ENCODE measurements around the gene BTBD1.
"Not testable (repeated sequence)": the region's sequence is repeated elsewhere in the genome, so short reads cannot be mapped to it uniquely, and the experiment has no call there.

Gene BTBD1

DNA sequence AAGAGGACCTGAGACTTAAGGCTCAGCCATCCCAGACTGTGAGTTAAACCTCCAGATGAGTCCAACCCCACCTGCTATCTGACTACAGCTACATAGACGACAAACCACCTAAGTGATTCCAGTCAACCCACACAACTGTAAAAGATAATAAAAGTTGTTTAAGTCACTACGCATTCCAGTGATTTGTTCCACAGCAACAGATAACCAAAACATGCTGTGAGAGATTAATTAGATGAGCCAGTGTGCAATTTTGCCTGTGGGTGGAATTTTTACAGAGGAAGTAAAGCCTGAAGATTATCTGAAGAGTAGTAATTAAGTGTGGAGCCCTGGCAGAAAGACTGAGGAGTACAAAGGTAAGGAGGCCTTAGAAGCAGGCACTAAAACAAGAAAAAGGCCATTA lies 5.4 kb downstream of the BTBD1 start:
- no peak for DNase-seq (ENCODE audit: low read depth in 1 of 2, low spot score in 1 of 2)

DNA sequence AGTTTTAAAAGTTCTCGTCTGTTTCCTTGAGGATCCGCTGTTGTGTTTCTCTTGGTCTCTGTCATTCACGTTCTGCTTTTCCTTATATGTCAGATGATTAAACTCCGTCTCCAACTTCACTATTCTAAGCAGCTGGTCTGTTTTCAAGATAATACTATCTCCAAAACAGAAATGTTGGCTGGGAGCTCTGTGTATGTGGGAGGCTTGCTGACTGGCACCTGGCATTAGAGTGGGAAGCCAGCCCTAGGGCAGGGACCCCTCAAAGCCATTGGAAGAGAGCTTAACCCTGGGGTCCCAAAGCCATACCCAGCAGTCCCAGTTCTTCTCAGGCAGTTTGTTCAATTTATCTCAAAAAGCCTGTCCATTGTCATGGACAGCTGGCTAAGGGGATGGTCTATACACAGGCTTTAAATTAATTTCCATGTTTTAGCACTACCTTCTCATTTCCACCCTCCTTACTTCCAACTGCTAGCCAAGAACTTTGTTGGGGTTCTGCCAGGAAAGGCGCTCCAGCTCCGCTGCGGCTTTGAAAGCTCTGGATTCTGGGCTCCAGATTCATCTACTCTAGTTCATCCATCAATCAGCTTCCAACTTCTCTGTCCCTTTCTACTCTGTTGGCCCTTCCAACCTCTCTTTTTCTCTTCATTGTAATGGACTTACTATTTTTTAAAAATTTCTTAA lies 9.2 kb downstream of the BTBD1 start:
- DNase-seq (ENCODE audit: low read depth in 1 of 2, low spot score in 1 of 2) = no peak

DNA sequence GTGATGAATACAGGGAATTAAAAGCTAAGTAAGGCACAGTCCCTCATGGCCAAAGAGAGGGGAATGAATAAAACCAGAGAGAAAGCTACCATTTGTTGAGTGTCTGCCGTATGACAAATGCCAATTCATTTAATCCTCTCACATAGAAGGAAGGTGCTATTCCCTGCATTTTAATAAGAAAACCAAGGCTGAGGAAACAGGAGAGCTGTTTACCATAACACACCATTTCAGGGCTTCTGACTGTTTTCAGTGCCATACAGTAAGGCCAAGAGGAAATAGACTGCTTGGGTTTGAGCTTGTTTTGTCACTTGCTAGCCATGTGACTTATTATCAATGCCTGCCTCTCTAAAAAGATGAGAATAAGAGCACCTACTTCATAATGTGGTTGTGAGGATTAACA lies 10.1 kb downstream of the BTBD1 start:
- DNase-seq (ENCODE audit: low read depth in 1 of 2, low spot score in 1 of 2) = no peak

DNA sequence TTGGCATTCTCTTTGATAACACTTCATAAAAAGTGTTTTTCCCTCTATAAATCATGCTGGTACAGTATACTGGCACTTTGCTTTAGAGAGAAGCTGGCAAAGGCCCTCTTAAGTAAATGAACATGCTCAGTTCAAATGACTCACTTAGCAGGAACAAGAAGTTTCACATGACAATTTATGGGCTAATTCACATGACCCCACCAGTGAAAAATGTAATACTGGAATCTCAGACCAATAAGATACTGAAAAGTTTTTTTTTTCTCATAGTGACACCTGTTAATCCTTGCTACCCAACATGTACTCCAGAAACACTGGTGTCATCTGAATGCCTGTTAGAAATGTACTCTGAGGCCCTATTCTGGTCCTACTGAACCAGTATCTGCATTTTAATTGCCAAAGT lies 13.9 kb downstream of the BTBD1 start:
- DNase-seq (ENCODE audit: low read depth in 1 of 2, low spot score in 1 of 2) = no peak

DNA sequence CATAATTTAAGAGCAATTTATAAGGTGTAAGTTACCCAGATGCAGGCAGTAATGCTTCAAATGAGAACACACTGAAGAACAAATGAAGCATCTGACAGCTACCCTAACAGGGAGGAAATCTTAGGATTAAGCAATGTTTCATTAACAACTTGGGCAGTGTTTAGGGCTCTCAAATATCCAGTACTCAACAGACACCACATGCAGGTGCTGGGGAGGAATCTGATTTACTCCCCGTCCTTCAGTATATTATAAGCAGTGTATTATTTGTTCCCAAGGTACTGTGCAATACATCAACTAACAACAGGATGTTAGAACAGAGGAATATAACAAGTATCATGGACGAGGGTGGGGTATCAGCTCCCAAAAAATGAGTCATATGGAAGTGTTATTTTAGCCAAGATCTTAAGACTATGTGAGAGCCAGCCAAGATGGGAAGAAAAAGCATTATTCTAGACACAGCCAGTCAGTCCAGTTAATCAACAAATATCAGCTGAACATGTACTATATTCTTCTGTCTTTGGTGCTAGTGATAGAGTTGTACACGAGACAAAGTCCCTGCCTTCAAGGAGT lies 20.4 kb downstream of the BTBD1 start:
- no peak for DNase-seq (ENCODE audit: low read depth in 1 of 2, low spot score in 1 of 2)

DNA sequence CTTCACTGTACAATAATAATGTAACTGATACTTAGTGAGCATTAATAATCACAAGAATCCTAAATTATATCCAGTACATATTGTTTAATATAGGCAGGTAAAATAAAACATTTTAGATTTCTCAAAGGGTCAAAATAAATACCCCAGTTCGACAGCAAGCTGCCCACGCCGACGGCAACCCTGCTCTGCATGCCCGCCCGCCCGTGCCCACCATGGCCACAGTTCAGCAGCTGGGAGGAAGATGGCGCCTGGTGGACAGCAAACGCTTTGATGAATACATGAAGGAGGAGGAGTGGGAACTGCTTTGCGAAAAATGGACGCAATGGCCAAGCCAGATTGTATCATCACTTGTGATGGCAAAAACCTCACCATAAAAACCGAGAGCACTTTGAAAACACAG lies 22.9 kb downstream of the BTBD1 start:
- no peak for DNase-seq (ENCODE audit: low read depth in 1 of 2, low spot score in 1 of 2)

DNA sequence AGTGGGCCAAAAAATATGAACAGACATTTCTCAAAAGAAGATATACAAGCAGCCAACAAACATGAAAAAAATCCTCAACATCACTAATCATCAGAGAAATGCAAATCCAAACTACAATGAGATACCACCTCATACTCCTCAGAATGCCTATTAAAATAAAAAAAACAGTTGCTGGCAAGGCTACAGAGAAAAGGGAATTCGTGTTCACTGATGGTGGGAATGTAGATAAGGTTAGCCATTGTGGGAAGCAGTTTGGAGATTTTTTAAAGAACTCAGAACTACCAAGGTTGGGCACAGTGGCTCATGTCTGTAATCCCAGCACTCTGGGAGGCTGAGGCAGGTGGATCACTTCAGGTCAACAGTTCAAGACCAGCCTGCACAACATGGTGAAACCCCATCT lies 27.8 kb downstream of the BTBD1 start:
- no peak for DNase-seq (ENCODE audit: low read depth in 1 of 2, low spot score in 1 of 2)

DNA sequence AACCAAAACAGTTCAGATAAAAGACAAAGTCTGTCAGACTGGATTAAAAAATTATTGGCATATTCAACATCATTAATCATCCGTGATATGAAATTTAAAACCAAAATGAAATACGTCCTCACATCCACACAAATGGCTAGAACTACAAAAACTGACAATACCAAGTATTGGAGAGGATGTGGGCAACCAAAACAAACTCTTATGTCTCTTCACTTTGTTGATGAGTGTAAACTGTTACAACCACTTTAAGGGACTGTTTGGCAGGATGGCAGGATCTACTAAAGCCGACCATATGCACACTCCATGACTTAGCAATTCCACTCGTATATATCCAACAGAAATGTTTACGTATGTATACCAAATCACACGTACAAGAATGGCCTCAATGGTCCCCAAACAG lies 30.8 kb downstream of the BTBD1 start:
- DNase-seq (ENCODE audit: low read depth in 1 of 2, low spot score in 1 of 2) = no peak

DNA sequence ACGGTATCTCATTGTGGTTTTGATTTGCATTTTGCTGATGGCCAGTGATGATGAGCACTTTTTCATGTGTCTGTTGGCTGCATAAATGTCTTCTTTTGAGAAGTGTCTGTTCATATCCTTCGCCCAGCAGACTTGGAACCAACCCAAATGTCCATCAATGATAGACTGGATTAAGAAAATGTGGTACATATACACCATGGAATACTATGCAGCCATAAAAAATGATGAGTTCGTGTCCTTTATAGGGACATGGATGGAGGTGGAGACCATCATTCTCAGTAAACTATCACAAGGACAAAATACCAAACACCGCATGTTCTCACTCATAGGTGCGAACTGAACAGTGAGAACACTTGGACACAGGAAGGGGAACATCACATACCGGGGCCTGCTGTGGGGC lies 35.8 kb downstream of the BTBD1 start:
- DNase-seq (ENCODE audit: low read depth in 1 of 2, low spot score in 1 of 2) = not testable (repeated sequence)

DNA sequence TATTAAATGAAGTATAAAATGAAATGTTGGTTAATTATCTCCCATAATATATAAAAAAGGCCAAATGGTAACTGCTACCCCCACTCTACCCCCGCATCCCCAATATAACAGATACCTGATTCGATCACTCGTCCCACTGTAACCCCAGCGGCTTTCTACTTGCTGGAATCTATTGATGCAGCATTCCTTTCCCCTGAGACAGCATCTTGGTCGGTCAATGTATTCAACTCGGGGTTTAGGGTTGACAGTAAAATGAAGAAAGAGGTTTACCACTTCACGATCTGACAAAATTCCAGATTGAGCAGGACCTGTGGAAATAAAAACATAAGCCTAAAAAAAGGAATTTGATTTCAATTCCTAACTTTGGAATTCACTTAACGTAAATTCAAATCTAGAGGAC lies 37.0 kb downstream of the BTBD1 start:
- DNase-seq (ENCODE audit: low read depth in 1 of 2, low spot score in 1 of 2) = no peak

DNA sequence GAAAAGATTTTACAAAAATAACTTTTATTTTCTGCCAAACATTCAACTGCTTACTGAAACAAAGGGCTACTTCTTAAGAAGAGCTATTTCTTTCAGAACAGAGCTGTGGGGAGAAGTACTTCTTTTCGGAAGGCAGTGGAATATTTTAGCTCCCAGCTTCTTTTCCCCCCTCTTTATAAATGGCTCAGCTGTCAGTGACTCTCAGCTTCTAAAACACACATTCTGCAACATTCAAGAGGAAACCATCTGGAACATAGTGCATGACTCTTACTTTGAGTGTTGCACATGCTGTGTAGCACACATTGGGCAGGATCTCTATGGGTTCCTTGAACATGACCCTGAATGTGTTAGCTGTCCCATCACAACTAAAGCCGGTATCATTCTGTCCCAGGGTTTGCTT lies 48.6 kb downstream of the BTBD1 start:
- no peak for DNase-seq (ENCODE audit: low read depth in 1 of 2, low spot score in 1 of 2)

DNA sequence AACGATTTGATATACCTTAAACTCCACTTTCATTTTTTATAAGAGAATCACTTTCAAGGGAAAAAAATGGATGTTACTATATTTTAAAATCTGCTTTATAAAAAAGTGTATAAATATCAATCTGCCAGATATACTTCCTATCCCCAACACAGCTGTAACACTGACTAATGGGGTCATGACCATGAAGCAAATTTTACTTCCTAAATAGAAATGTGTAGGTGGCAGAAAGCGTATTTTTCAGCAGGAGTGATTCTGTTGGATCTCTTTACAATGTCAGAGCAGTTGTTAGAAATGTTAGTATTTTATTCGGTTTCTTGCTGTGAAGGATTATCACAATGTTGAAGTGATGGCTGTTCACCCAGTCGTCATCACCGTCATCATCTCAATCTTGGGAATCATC lies 50.1 kb downstream of the BTBD1 start:
- no peak for DNase-seq (ENCODE audit: low read depth in 1 of 2, low spot score in 1 of 2)

DNA sequence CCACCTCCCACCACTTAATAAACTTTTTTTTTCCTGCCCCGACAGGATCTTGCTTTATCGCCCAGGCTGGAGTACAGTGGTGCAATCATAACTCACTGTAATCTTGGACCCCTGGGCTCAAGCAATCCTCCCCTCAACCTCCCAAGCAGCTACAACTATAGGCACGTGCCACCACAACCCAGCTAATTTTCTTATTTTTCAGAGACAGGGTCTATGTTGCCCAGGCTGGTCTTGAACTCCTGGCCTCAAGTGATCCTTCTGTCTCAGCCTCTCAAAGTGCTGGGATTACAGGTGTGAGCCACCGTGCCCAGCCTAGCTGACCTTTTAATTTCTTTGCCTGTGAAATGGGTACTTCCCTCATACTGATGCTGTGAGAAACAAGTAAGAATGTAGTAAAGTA lies 51.7 kb downstream of the BTBD1 start:
- DNase-seq (ENCODE audit: low read depth in 1 of 2, low spot score in 1 of 2) = no peak

DNA sequence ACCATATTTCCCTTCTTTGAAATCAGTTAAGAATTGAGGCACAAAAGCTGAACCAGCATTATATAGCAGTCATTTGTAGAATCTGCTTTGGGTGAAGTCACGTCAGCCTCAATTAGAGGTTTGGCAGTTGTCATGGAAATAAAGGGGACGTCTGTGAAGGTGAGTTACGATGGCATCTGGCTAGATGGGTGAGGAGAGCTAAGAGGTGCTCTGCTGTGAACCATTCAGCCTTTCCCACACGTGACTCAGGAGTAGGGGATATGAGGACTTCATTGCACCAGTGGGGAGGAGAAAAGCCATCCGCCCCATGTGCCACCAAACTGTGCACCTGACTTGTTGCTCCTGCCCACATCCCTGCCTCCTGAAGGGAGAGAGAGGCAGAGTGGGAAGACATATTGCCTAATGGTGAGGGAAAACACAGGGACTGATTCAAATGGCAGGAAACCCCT lies 52.8 kb downstream of the BTBD1 start:
- no peak for DNase-seq (ENCODE audit: low read depth in 1 of 2, low spot score in 1 of 2)

DNA sequence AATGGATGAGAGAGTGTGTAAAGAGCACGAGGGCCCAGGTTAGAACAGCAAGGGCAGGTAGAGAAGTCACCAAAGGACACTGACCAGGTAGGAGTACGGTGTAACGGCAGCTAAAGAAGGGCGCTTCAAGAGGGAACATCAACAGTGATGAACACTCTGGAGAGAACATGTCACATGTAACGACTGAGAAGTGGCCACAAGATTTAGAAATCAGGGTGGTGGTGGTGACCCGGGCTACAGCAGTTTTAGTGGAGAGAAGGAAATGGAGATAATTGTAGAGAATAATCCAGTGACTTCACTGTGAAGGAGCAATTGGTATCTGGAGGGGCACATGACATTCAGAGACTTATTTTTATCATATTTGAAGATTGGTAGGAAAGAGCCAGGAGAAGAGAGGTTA lies 54.4 kb downstream of the BTBD1 start:
- DNase-seq (ENCODE audit: low read depth in 1 of 2, low spot score in 1 of 2) = no peak

DNA sequence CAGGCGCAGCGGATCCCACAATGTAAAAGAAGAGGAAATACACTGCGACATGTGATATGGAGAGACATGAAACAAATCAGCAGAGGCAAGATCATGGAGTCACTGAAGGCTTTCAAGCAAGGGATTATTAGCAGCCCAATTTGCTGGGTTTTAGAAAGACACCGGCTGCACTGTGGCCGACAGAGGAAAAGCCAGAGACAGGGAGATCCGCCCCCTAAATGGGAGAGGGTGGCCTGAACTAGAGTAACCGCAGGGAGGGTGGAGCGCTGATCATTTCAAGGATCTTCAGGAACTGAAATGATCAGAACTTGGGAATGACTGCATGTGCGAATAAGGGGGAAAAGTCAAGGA lies 55.0 kb downstream of the BTBD1 start:
- no peak for DNase-seq (ENCODE audit: low read depth in 1 of 2, low spot score in 1 of 2)

DNA sequence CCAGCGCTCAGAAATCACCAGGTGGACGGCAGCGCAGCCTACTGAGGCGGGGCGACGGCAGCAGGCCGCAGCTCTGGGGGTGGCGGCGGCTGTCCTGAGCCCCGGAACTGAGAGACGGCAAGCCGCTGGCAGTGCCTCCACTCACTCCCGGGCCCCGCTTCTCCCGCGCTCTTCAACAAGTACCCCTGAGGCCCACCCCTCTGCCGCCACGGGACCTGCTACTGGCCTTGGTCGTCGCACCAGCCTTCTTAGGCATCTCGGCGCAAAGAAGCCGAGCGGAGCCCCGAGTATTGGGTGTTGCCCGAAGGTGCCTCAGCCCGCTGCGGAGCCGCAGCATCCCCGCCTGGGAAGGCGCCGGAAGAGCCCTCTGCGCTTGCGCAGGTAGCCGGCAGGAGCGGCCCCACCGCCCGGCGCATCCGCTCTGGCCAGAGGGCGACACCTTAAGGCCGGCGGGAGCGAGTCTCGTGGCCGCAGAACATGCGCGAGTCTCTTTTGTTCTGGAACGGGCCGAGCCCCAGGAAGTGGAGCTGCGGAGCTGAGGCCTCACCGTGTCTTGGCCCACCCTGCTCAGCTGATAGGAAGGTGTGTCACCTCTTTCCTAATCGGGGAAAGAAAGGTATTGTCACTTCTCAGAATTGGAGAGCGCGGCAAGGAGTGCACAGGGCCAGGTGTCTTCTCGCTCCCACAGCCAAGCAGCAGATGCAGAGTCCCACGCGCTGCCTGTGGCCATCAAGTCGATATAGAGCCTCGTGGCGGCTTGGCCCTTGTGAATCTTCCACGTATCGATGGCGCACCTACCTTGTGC lies 55.6 kb downstream of the BTBD1 start, which contains the start of gene C15orf40:
Gene C15orf40 (minus strand): TSS at position 369 of the 805 bp plus-strand sequence. CDS start 32 bp downstream, at position 337.
- DNase-seq (ENCODE audit: low read depth in 1 of 2, low spot score in 1 of 2) = peak; percentile 60 to 77

DNA sequence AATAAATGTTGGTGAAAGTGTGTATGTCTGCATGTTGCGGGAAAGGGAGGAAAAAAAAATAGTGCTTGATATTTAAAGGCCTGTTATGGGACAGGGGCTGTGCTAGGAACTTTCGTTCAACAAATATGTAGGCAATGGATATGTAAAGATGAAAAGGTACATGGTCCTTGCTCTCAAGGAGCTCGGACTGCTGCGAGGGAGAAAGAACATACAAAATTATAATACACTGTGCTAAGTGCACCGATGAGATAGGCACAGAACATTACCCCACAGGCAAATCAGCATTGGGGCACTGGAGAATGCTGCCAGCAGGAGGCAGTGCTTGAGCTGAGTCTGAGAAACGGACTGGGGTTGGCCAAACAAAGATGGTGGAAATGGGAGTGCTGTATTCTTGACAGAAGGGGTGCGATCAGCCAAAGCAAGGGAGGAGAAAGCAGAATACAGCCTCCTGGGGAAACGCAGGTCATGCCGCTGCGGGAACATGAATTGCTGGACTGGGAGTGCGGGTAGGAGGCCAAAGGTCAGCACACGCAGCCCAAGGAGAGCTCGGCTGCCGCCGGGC lies 56.3 kb downstream of the BTBD1 start:
- DNase-seq (ENCODE audit: low read depth in 1 of 2, low spot score in 1 of 2) = peak; percentile 49 to 54

DNA sequence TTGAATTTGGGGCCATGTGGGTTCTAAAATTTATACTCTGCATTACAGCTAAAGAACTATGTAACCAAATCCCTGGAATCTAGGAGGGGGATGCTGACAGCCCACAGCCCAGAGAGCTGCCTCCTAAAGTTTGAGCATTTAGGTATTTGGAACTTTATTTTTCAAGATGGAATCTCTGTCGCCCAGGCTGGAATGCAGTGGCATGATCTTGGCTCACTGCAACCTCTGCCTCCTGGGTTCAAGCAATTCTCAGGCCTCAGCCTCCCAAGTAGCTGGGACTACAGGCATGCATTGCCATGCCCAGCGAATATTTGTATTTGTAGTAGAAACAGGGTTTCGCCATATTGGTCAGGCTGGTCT lies 66.4 kb downstream of the BTBD1 start:
- DNase-seq (ENCODE audit: low read depth in 1 of 2, low spot score in 1 of 2) = not testable (repeated sequence)

DNA sequence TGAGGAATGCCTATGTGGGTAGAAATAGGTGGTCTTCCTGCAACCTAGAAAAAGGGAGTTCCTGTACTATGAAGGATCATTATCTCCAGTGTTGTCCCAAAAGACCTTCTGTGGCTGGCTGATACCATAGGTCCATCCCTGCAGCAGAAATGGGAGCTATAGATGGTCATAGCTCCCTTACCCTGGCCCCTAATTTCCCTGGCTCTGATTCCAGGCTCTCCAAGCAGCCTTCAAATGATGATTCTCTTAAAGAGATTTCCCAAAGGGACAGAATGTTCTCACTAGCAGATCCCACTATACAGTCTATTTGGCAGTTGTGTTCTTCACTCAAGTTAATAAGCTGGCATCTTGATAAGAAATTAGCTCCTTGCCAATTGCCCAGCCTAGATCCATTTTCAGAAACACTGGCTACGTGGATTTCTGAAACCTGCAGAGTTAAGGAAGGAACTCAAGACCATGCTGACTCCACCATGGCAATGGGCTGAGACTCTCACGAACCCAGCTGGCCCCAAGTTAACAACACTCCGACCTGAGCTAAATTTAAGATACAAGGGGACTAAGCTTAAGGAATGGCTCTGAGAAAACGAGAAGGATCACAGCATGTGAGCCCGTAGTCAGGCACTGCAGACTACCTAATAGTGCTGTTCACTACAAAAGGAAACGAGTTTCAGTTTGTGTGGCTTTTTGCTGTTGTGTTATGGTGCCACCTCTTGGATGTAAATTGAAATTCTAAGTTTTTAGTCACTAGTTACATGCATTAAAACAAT lies 67.0 kb downstream of the BTBD1 start:
- no peak for DNase-seq (ENCODE audit: low read depth in 1 of 2, low spot score in 1 of 2)

DNA sequence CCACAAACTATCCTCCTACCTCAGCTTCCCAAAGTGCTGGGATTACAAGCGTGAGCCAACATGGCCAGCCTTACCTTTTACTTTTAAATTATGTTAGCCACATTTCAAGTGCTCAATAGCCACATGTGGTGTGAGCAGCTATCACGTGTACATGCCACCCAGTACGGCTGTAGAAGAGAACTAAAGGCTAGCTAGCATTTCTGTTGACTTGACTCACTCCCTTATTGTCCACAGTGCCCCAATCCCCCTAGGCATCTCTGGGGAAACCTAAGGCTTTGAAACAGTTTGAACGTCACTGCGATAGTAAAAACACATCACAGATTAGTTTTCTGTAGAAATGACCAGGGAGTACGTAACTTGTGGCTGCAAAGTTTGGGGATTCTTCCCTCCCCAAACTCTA lies 67.6 kb downstream of the BTBD1 start:
- DNase-seq (ENCODE audit: low read depth in 1 of 2, low spot score in 1 of 2) = no peak

Measured in activated T-helper 1 cell treated with anti-CD3 and anti-CD28 coated beads, Interleukin-2, amount 50 U/mL, for 16 hours (primary cell).